ENCODE results near the gene LDHD.

- no peak for TF ChIP-seq POLR2A (IDR thresholded peaks at IDR 0.05)
- no peak for TF ChIP-seq CTCF (IDR thresholded peaks at IDR 0.05)
- peak in 1 of 2 donors; percentile 71 for TF ChIP-seq POLR2AphosphoS5 (IDR thresholded peaks at IDR 0.05; ENCODE audit: insufficient read depth in 1 of 2, low read depth in 1 of 2)
Observed at GRCh38 chr16:75116081-75116910, at the start of gene LDHD.

Data from vagina (tissue), 2 donors.